Neutrophil (primary cell): ENCODE measurements around the gene PLEKHM3.
"Not testable (repeated sequence)": the region's sequence is repeated elsewhere in the genome, so short reads cannot be mapped to it uniquely, and the experiment has no call there.

Experiments
- H3K27ac ChIP-seq: fragments of 200-600 bp; sonication (generic); 2 replicates; pipeline ENCODE4 v1.5.1; 2016; ENCODE audit warnings: mild to moderate bottlenecking, moderate library complexity
- H3K27me3 ChIP-seq: fragments of 200-600 bp; sonication (generic); 2 replicates; pipeline ENCODE4 v1.6.0; 2016; ENCODE audit warnings: mild to moderate bottlenecking
- H3K36me3 ChIP-seq: fragments of 200-600 bp; sonication (generic); 2 replicates; pipeline ENCODE4 v1.5.1; 2017
- H3K4me1 ChIP-seq, 2 experiments: fragments of 200-600 bp in 1 of 2; sonication (generic) in 1 of 2; 1 replicate in 1 of 2; 2 replicates in 1 of 2; pipeline versions ENCODE4 v1.5.1 to v1.6.1; 2013 to 2016; ENCODE audit warnings: low read depth in 1 of 2, low read length in 1 of 2, mild to moderate bottlenecking in 1 of 2, moderate library complexity in 1 of 2; ENCODE audit not compliant: control insufficient read depth in 1 of 2, insufficient read depth in 1 of 2
- H3K4me3 ChIP-seq, 2 experiments: fragments of 200-600 bp in 1 of 2; sonication (generic) in 1 of 2; 1 replicate in 1 of 2; 2 replicates in 1 of 2; pipeline ENCODE4 v1.5.1; 2013 to 2016; ENCODE audit warnings: low read depth in 1 of 2, low read length in 1 of 2, mild to moderate bottlenecking in 1 of 2, moderate library complexity in 1 of 2
- H3K9me3 ChIP-seq: fragments of 200-600 bp; sonication (generic); 2 replicates; pipeline ENCODE4 v1.5.1; 2016
- TF ChIP-seq, protein P1 (sequence below): fragments of 200-600 bp; sonication (generic); IDR thresholded peaks from 2 replicates; pipeline ENCODE4 v1.5.1; 2016; ENCODE audit warnings: antibody characterized with exemption

PLEKHM3 gene

DNA sequence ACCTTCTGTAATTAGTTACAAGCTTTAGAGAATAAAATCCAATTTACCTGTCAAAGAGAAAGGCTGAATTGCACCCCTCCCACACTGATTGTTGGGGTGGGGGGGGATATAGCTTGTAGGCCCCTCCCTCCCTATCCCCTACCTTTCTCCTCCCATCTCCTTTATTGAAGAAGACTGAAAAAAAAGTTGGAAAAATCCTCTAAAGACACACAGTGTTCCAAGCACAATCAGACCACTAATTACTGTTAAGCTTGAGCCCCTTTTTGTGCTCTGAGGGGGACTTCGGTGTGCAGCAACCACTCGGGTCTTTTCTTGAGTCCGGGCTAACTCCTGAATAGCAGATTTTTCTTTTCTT lies 212.6 kb downstream of the PLEKHM3 start:
- Histone ChIP-seq H3K27ac (no peak overlapping the region), H3K9me3 (no peaks in the 10 kb centered on the region), H3K4me1 (peaks cover 35 to 39% of the 10 kb centered on the region in 2 experiments), H3K27me3 (no peaks in the 10 kb centered on the region), H3K4me3 (no peak overlapping the region), H3K36me3 (no peaks in the 10 kb centered on the region)
- TF ChIP-seq, protein P1, sequence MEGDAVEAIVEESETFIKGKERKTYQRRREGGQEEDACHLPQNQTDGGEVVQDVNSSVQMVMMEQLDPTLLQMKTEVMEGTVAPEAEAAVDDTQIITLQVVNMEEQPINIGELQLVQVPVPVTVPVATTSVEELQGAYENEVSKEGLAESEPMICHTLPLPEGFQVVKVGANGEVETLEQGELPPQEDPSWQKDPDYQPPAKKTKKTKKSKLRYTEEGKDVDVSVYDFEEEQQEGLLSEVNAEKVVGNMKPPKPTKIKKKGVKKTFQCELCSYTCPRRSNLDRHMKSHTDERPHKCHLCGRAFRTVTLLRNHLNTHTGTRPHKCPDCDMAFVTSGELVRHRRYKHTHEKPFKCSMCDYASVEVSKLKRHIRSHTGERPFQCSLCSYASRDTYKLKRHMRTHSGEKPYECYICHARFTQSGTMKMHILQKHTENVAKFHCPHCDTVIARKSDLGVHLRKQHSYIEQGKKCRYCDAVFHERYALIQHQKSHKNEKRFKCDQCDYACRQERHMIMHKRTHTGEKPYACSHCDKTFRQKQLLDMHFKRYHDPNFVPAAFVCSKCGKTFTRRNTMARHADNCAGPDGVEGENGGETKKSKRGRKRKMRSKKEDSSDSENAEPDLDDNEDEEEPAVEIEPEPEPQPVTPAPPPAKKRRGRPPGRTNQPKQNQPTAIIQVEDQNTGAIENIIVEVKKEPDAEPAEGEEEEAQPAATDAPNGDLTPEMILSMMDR = no peak

DNA sequence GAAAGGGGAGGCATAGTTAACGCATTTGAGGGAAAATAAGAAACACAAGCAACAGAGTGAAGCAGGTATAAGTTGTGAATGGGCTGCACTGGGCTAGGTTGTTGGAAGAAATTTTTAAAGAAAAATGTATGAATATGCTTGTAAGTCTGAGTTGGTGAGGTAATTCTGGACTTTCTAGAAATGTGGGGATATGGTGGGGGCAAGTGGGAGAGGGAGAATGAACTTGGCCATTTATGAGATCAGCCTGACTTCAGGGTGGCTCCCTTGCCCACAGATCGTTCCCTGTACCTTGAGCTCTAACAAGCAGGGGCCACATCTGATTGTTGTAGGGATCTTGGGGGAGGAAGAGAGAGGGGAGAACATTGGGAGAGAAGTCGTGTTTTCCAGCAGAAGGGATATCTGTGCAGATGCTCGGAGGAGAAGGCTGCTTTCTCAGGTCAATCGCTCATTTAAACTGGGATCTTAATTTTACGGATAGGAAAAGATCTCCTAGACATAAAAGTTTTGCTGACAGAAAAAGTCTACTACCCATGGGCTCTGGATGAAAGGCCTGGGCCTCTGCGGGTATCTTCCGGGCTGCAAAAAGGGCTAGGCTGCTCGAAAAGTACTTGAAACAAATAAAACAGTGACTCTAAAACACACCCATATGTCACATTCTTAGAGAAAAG lies 213.1 kb downstream of the PLEKHM3 start:
- H3K27me3 ChIP-seq = no peaks in the 10 kb centered on the region
- H3K9me3 ChIP-seq = no peaks in the 10 kb centered on the region
- no peak overlapping the region for H3K27ac ChIP-seq
- H3K36me3 ChIP-seq = no peaks in the 10 kb centered on the region
- H3K4me3 ChIP-seq = no peak overlapping the region
- TF ChIP-seq, protein P1 = no peak
- peaks cover 37 to 39% of the 10 kb centered on the region in 2 experiments for H3K4me1 ChIP-seq

DNA sequence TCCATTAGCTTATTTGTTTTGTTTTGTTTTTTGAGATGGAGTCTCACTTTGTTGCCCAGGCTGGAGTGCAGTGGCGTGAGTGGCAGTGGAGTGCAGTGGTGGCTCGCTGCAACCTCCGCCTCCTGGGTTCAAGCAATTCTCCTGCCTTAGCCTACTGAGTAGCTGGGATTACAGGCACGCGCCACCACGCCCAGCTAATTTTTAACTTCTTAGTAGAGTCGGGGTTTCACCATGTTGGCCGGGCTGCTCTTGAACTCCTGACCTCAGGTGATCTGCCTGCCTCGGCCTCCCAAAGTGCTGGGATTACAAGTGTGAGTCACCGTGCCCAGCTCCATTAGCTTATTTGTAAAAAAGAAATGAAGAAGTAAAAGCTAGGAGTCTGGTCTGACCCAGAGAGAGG lies 213.7 kb downstream of the PLEKHM3 start:
- not testable (repeated sequence) for H3K36me3 ChIP-seq, H3K9me3 ChIP-seq, H3K4me3 ChIP-seq, H3K27me3 ChIP-seq, H3K27ac ChIP-seq
- peaks cover 37 to 39% of the 10 kb centered on the region in 2 experiments for H3K4me1 ChIP-seq

DNA sequence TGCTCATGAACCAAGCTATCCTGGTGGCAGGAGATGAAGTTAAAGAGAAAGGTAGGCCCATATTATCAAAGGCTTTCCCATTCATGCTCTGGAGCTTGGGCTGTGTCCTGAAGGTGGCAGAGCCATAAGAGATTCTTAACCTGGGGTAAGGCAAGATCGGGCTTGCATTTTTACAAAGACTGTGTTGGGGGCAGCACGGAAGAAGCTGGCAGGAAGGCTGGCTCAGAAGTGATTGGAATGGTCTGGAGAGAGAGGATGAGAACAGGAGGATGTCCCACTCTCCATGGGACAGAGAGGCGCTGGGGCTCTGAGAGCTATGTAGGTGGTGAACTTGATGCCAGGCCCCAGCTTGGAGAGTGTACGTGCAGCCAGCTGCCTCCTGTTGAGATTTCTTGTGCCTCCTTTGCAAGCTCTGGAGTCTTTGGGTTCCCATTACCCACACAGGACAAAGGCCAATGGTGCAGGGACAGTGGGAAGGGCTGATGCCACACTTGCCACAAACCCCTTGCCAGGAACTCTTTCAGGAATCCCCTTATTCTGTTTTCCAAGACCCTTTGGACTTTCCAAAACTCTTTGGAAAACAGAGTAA lies 215.0 kb downstream of the PLEKHM3 start:
- TF ChIP-seq, protein P1 = no peak
- H3K27ac ChIP-seq = no peak overlapping the region
- H3K36me3 ChIP-seq = no peaks in the 10 kb centered on the region
- H3K9me3 ChIP-seq = no peaks in the 10 kb centered on the region
- peak overlapping the region; percentile 28 to 41 for H3K4me3 ChIP-seq
- H3K4me1 ChIP-seq = peaks cover 30 to 31% of the 10 kb centered on the region in 2 experiments
- no peaks in the 10 kb centered on the region for H3K27me3 ChIP-seq

DNA sequence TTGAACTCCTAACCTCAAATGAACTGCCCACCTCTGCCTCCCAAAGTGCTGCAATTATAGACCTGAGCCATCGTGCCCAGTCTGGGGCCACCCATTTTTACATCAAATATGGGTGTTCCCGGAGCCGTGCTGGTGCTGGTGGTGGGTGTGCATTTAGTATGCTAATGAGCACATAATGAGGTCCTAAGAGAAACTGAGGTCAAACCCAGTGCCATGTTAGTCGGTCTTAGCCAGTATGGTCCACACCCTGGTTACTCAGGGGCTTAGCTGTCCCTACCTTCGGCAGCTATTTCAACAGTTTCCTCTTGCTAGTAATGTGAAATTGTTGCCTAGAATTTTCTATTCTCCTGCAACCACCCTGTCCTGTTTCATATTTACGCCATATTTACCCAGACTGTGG lies 217.2 kb downstream of the PLEKHM3 start:
- Histone ChIP-seq H3K36me3 (no peaks in the 10 kb centered on the region), H3K27ac (no peak overlapping the region), H3K4me3 (no peak overlapping the region), H3K4me1 (peaks cover 24 to 33% of the 10 kb centered on the region in 2 experiments), H3K27me3 (no peaks in the 10 kb centered on the region), H3K9me3 (no peaks in the 10 kb centered on the region)
- TF ChIP-seq, protein P1 = no peak

DNA sequence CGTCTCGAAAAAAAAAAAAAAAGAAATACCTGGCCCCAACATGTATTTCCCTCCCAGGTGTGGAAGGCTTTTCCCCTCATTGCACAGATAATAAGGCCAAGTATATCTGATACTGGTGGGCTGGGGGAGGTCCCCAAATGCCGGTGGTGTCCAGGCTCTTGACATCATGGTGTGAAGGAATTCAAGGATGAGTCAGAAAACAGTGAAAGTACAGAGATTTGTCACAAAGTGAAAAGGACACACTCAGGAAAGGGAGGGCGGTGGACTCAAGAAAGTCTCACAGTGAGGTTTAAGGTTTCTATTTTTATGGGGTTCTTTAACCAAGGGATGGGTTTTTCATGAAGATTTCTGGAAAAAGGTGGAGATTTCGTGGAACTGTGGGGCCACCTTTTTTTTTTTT lies 217.8 kb downstream of the PLEKHM3 start:
- Histone ChIP-seq H3K27me3 (no peaks in the 10 kb centered on the region), H3K9me3 (no peaks in the 10 kb centered on the region), H3K36me3 (no peaks in the 10 kb centered on the region), H3K4me3 (no peak overlapping the region), H3K4me1 (peaks cover 24 to 33% of the 10 kb centered on the region in 2 experiments), H3K27ac (no peak overlapping the region)
- TF ChIP-seq, protein P1 = no peak
